ENCODE results near the gene NAALADL2. TPM values are rescaled to one million over a fixed set of nuclear protein-coding genes. Genes with fewer than 3 reads are reported as not detected.

Gene NAALADL2
- total RNA-seq, 1 donor from 2014 or later: 59.2 TPM

GRCh38 chr3:175659670-175660350 lies 800.7 kb downstream of the NAALADL2 start:
- DNase-seq (ENCODE audit: low spot score): no peak

GRCh38 chr3:175662815-175663214 lies 803.7 kb downstream of the NAALADL2 start:
- DNase-seq (ENCODE audit: low spot score): no peak

- no peak for DNase-seq (ENCODE audit: low spot score)
These were observed 805.8 kb downstream of the NAALADL2 start for GRCh38 chr3:175664911-175665310.

- no peak for DNase-seq (ENCODE audit: low spot score)
These were observed 809.2 kb downstream of the NAALADL2 start for GRCh38 chr3:175668300-175668699.

GRCh38 chr3:175670557-175670956 lies 811.4 kb downstream of the NAALADL2 start:
- DNase-seq (ENCODE audit: low spot score): no peak

- no peak for DNase-seq (ENCODE audit: low spot score)
These were observed 813.1 kb downstream of the NAALADL2 start for GRCh38 chr3:175672119-175672689.

GRCh38 chr3:175679568-175679967 lies 820.4 kb downstream of the NAALADL2 start:
- no peak for DNase-seq (ENCODE audit: low spot score)

- DNase-seq (ENCODE audit: low spot score): no peak
These were observed 833.1 kb downstream of the NAALADL2 start for GRCh38 chr3:175692256-175692655.

GRCh38 chr3:175695251-175695650 lies 836.1 kb downstream of the NAALADL2 start:
- no peak for DNase-seq (ENCODE audit: low spot score)

- no peak for DNase-seq (ENCODE audit: low spot score)
These were observed 843.8 kb downstream of the NAALADL2 start for GRCh38 chr3:175702956-175703355.

GRCh38 chr3:175704366-175705055 lies 845.4 kb downstream of the NAALADL2 start:
- no peak for DNase-seq (ENCODE audit: low spot score)

- DNase-seq (ENCODE audit: low spot score): no peak
These were observed 854.1 kb downstream of the NAALADL2 start for GRCh38 chr3:175713268-175713667.

GRCh38 chr3:175716446-175716845 lies 857.3 kb downstream of the NAALADL2 start:
- no peak for DNase-seq (ENCODE audit: low spot score)

- no peak for DNase-seq (ENCODE audit: low spot score)
These were observed 867.1 kb downstream of the NAALADL2 start for GRCh38 chr3:175726228-175726627.

GRCh38 chr3:175728566-175728965 lies 869.4 kb downstream of the NAALADL2 start:
- no peak for DNase-seq (ENCODE audit: low spot score)

GRCh38 chr3:175729466-175729865 lies 870.3 kb downstream of the NAALADL2 start:
- DNase-seq (ENCODE audit: low spot score): no peak

- no peak for DNase-seq (ENCODE audit: low spot score)
These were observed 872.4 kb downstream of the NAALADL2 start for GRCh38 chr3:175731543-175731942.

- no peak for DNase-seq (ENCODE audit: low spot score)
These were observed 872.9 kb downstream of the NAALADL2 start for GRCh38 chr3:175732017-175732416.

GRCh38 chr3:175735866-175736265 lies 876.7 kb downstream of the NAALADL2 start:
- no peak for DNase-seq (ENCODE audit: low spot score)

GRCh38 chr3:175737646-175738572 lies 878.8 kb downstream of the NAALADL2 start:
- DNase-seq (ENCODE audit: low spot score): no peak

GRCh38 chr3:175741951-175742350 lies 882.8 kb downstream of the NAALADL2 start:
- no peak for DNase-seq (ENCODE audit: low spot score)
